ENCODE measurements around the gene STARD13. TPM values are rescaled to one million over a fixed set of nuclear protein-coding genes. Genes with fewer than 3 reads are reported as not detected.
A peak's percentile ranks its signal among the peaks of the same experiment; 100 is the strongest.

Gene STARD13
- total RNA-seq, 1 experiment from 2014 or later = 19.2 TPM

DNA sequence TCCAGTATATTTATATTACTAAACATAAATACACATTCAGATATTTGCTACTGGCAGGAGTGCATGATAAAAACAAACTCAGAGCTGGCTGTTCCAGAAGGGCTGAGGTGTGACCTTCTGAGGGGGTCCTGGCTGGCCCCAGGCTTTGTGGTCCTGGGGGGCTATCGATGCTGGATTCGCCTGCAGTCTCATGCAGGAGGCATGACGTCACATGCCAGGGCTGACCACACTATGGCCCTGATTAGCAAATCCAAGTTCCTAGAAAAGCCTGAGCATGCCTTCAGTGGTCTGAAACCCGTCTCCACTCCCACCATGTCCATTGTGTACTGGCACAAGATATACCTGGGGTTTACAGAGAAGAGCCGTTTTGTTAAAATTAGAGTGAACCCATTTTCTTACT is 171.4 kb downstream of the STARD13 start:
- no peak for DNase-seq
- Histone ChIP-seq H3K27me3 (no peaks in the 10 kb centered on the region), H3K4me3 (no peak overlapping the region), H3K9me3 (no peaks in the 10 kb centered on the region), H3K36me3 (peaks cover 91% of the 10 kb centered on the region)

DNA sequence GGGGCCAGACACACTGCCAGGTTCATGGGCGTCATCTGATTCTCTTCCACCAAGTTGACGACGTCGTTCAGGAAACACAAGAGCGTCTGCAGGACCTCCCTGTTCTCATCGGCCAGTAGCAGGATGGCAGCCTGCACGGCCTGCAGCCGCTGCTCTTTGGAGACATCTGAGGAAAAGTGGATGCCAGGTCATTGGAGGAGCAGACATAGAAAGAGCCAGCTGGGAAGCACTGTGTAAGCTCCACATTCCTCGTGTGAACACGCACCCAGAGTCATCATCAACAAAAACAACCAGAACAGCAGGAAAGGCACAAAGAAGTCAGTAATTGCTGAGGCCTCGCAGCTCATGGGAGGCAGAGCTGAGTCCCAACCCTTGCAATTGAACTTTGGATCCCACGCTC is 172.8 kb downstream of the STARD13 start:
- H3K27me3 ChIP-seq = no peaks in the 10 kb centered on the region
- no peak for DNase-seq
- H3K4me3 ChIP-seq = no peak overlapping the region
- no peaks in the 10 kb centered on the region for H3K9me3 ChIP-seq
- H3K36me3 ChIP-seq = peaks cover 85% of the 10 kb centered on the region

- H3K4me3 ChIP-seq = no peak overlapping the region
- H3K36me3 ChIP-seq = peaks cover 82% of the 10 kb centered on the region
- no peaks in the 10 kb centered on the region for H3K27me3 ChIP-seq
- peak; percentile 44 for DNase-seq
- H3K9me3 ChIP-seq = no peaks in the 10 kb centered on the region
Measured at GRCh38 chr13:33111414-33112110, 174.0 kb downstream of the STARD13 start.

DNA sequence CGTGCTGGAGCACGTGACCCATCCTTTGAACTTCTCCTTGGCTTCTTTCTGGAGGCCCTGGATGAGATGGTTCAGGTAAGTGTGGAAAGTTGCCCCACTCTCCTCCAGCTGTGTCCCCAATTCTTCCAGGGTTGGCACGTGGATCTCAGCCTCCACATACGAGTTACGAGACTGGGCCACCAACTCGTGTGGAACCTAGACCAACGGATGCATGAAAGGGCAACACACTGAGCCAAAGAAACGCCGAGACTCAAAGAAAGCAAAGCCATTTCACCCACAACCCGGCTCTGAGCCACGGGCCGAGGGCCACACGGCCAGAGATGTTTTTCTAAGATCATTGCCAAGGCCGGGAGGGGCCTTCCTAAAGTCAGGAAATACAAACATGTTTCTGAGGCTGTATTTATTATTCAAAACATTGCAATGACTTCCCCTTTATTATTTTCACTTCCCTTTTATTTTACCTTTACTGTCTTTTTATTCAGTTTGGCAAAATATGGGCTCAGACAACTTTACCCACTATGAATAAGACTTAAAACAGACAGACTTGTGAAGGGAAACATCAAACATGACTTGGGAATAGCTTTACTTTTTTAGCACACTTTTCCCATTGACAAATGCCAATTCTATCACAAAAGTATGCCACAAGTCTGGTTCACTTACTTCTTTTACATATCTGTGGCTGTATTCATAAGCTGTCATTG is 174.7 kb downstream of the STARD13 start:
- Histone ChIP-seq H3K27me3 (no peaks in the 10 kb centered on the region), H3K4me3 (no peak overlapping the region), H3K9me3 (no peaks in the 10 kb centered on the region), H3K36me3 (peaks cover 82% of the 10 kb centered on the region)
- peak; percentile 77 for DNase-seq

- Histone ChIP-seq H3K36me3 (peaks cover 82% of the 10 kb centered on the region), H3K27me3 (no peaks in the 10 kb centered on the region)
- no peak for DNase-seq
Measured at GRCh38 chr13:33110386-33110712, 175.2 kb downstream of the STARD13 start.

GRCh38 chr13:33109801-33110200 is 175.8 kb downstream of the STARD13 start:
- no peaks in the 10 kb centered on the region for H3K27me3 ChIP-seq
- peaks cover 82% of the 10 kb centered on the region for H3K36me3 ChIP-seq
- H3K4me3 ChIP-seq = no peak overlapping the region
- DNase-seq = no peak
- no peaks in the 10 kb centered on the region for H3K9me3 ChIP-seq

More at GRCh38 chr13:33110386-33110712, 175.2 kb downstream of the STARD13 start:
- H3K4me3 ChIP-seq = no peak overlapping the region
- H3K9me3 ChIP-seq = no peaks in the 10 kb centered on the region

GRCh38 chr13:33109271-33109697 is 176.3 kb downstream of the STARD13 start:
- DNase-seq = peak; percentile 51
- no peaks in the 10 kb centered on the region for H3K27me3 ChIP-seq
- no peak overlapping the region for H3K4me3 ChIP-seq
- no peaks in the 10 kb centered on the region for H3K9me3 ChIP-seq
- H3K36me3 ChIP-seq = peaks cover 84% of the 10 kb centered on the region

- peak; percentile 88 for DNase-seq
- Histone ChIP-seq H3K36me3 (peaks cover 79% of the 10 kb centered on the region), H3K4me3 (no peak overlapping the region)
Measured at GRCh38 chr13:33108620-33109019, 176.9 kb downstream of the STARD13 start.

GRCh38 chr13:33107361-33107760 is 178.2 kb downstream of the STARD13 start:
- H3K4me3 ChIP-seq = no peak overlapping the region
- DNase-seq = no peak
- H3K9me3 ChIP-seq = no peaks in the 10 kb centered on the region
- no peaks in the 10 kb centered on the region for H3K27me3 ChIP-seq
- peaks cover 73% of the 10 kb centered on the region for H3K36me3 ChIP-seq

More at GRCh38 chr13:33108620-33109019, 176.9 kb downstream of the STARD13 start:
- H3K27me3 ChIP-seq = no peaks in the 10 kb centered on the region
- no peaks in the 10 kb centered on the region for H3K9me3 ChIP-seq

DNA sequence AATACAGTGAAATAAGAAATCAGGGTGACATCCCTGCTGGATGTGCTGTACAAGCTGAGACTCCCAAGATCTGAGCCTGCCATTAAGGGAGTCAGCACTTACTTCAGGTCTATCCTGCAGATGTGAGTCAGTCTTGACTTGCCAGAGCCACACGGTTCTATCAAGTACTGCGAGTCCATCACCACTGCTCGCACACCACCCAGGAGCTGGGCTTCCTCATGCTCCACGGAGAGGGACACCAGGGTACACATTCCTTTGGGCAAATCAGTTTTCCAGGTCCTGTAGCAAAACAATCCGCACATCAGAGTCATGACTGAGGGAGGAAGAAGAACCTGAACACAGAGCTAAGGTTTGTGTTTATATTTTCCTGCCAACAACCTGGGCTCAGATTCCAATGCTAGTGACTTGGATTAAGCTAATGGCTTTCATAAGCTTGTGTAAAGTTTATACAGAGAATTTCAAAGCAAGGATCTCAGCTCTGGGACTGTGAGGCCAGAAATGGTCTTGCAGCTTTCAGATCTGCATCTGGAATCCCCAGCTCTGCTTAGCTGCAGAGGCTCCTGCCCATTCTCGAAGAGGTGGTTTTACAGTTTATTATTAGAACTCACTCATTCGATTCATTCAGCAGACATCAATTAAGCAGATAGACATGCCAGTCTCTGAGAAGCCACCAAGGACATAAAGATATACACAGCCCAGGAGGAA is 178.7 kb downstream of the STARD13 start:
- H3K4me3 ChIP-seq = no peak overlapping the region
- H3K36me3 ChIP-seq = peaks cover 67% of the 10 kb centered on the region
- no peaks in the 10 kb centered on the region for H3K27me3 ChIP-seq
- H3K9me3 ChIP-seq = no peaks in the 10 kb centered on the region
- no peak for DNase-seq

GRCh38 chr13:33105387-33106005 is 180.1 kb downstream of the STARD13 start:
- Histone ChIP-seq H3K36me3 (peaks cover 58% of the 10 kb centered on the region), H3K9me3 (no peaks in the 10 kb centered on the region), H3K4me3 (no peak overlapping the region), H3K27me3 (no peaks in the 10 kb centered on the region)
- no peak for DNase-seq

DNA sequence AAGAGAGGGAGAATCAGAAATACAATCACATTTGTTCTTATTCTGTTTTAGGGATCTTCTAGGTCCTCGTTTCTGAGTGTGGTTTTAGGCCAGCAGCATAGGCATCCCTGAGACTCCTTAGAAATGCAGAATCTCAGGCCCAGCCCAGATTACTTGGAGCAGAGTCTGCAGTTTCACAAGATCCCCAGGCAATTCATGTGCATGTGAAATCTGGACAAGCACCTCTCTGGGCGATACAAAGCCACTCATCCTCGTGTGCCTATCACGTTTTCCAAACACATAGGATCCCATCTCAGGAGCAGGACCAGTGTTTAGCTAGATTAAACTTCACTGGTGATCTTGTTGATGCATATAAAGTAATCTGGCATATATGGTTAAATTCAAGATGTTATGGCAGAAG is 182.1 kb downstream of the STARD13 start:
- DNase-seq = no peak
- H3K36me3 ChIP-seq = peaks cover 47% of the 10 kb centered on the region

DNA sequence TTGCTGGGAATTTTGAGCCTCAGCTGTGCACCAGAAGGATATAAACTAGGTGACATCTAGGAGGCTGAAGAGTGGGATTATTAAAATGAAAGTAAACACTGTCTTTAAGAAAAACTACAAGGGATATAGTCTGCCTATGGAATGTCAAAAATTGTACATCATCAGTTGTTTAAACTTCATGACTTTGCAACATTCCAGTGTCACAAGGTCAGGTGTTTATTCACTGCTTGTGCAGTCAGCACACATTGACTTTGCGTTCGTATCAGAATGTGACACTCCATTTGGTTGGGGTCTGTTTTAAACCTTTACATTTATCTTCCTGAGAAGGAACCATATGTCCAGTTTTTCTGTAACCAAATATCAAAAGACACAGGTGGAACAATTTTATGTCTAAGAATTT is 183.7 kb downstream of the STARD13 start:
- Histone ChIP-seq H3K9me3 (0 out of 2 replicates have a peak, but pooled peaks cover 2% of the 10 kb centered on the region), H3K36me3 (peaks cover 33% of the 10 kb centered on the region), H3K27me3 (no peaks in the 10 kb centered on the region), H3K4me3 (no peak overlapping the region)
- DNase-seq = no peak

More for the DNA sequence above, 182.1 kb downstream of the STARD13 start:
- Histone ChIP-seq H3K9me3 (no peaks in the 10 kb centered on the region), H3K4me3 (no peak overlapping the region), H3K27me3 (no peaks in the 10 kb centered on the region)

GRCh38 chr13:33100886-33101285 is 184.7 kb downstream of the STARD13 start:
- H3K4me3 ChIP-seq = no peak overlapping the region
- no peak for DNase-seq
- peaks cover 24% of the 10 kb centered on the region for H3K36me3 ChIP-seq
- no peaks in the 10 kb centered on the region for H3K27me3 ChIP-seq
- H3K9me3 ChIP-seq = 0 out of 2 replicates have a peak, but pooled peaks cover 2% of the 10 kb centered on the region

DNA sequence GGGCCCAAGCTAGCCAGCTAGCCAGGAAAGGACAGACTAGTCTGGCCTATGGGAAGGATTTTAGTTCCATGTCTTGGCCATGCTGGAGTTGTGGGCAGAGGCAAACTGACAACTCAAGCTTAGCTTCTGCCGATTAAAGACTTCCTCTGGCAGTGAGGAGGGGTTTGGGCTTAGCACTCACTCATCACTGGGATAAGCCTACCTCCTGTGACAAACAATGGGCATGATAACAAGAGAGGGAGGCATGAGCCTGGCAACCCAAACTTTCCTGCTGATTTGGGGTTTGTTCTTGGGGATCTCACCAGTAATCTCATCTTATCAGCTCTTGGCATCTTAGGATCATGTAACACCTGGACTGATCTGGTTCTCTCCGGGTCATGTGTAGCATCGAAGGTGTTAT is 185.7 kb downstream of the STARD13 start:
- H3K27me3 ChIP-seq = no peaks in the 10 kb centered on the region
- H3K9me3 ChIP-seq = 0 out of 2 replicates have a peak, but pooled peaks cover 2% of the 10 kb centered on the region
- no peak overlapping the region for H3K4me3 ChIP-seq
- peaks cover 14% of the 10 kb centered on the region for H3K36me3 ChIP-seq
- DNase-seq = no peak

GRCh38 chr13:33096886-33097605 is 188.5 kb downstream of the STARD13 start:
- H3K4me3 ChIP-seq = no peak overlapping the region
- H3K9me3 ChIP-seq = 0 out of 2 replicates have a peak, but pooled peaks cover 2% of the 10 kb centered on the region
- no peak for DNase-seq
- no peaks in the 10 kb centered on the region for H3K27me3 ChIP-seq
- no peaks in the 10 kb centered on the region for H3K36me3 ChIP-seq
